Hematopoietic multipotent progenitor cell treated with erythropoietin and hydrocortisone succinate and interleukin-3 and kit ligand, for 6 days (in vitro differentiated cells): ENCODE results near the gene OSBP.
"Not testable (repeated sequence)": the region's sequence is repeated elsewhere in the genome, so short reads cannot be mapped to it uniquely, and the experiment has no call there.

Experiments
- DNase-seq: peaks from one replicate; pipeline ENCODE4 v3.0.0-alpha.2; 2015

OSBP gene

DNA sequence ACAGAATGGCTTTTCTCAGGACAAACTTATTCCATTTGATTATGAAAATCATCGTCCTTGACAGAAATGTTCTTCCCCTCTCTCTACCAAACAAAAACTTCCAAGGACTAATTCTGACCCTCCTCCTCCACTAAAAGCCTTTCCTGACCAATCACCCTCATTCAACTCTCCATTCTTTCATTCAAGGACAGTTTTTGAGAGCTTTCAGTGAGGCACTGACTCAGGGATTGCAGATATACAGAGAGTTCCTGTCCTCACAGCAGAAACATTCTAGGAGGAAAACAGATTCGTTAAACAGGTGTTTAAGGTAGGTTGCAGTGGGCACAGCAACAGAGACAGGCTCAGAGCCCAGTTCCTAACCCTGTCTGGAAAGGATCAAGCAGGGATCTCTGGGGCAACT is 62.7 kb downstream of the OSBP start:
- DNase-seq = peak; percentile 5

DNA sequence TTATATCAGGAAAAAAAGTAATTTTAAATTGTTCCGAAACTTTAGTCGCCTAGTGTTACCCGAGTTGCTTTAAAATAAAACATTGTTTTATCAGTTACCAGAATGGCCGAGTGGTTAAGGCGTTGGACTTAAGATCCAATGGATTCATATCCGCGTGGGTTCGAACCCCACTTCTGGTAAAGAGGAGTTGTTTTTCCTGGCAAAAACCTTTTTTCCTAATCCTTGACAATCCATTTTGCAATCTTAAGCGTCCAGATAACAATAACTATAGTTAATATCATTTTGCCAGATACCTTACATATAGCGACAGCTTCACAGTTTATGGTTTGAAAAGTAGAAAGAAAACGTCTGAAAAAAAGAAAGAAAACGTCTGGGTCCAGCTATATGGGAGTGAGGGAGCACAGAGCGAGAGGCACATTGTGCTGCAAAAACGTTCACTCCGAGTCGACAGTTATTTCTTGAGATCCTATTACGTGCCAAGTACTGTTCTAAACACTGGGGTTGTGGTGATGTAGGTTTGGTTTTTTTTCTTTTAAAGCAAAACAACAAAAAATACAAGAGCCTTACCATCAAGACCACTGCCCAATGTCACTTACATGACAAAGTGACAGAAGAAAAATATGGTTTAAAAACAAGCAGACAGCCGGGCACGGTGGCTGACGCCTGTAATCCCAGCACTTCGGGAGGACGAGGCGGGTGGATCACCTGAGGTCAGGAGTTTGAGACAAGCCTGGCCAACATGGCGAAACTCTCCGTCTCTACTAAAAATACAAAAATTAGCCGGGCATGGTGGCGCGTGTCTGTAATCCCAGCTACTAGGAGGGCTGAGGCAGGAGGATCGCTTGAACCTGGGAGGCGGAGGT is 63.7 kb downstream of the OSBP start:
- peak; percentile 88 for DNase-seq

DNA sequence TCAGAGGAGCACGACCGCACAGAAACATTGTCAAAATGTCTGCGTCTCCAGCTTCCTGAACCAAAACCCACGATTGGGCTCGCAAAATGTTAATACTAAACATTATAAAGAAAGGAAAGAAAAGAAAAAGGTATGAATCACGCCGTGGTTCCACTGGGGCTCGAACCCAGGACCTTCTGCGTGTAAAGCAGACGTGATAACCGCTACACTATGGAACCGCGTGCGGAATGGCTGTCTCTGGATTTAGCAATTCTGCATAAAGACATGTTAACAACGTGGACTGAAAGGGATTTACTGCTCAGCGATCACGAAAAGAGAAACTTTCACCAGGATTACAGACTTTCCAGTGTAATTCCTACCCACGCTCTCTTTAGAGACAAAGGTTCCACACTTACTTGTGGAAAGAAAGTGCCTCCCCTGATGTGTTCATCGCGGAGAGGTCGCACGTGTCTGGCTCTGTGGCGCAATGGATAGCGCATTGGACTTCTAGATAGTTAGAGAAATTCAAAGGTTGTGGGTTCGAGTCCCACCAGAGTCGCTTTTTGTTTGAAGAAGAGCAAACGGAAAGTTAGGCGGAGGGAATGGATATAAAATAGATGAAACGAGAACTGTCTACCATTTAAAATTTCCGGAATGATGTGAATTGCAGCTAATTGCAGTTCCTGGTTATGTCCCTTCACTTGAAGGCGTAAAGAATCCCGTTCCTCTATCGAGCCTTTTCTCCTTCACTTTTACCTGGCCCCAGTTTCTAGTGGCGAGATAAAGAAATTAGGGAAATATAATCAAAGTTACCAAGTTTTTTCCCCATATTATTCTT is 64.5 kb downstream of the OSBP start:
- DNase-seq = peak; percentile 96

DNA sequence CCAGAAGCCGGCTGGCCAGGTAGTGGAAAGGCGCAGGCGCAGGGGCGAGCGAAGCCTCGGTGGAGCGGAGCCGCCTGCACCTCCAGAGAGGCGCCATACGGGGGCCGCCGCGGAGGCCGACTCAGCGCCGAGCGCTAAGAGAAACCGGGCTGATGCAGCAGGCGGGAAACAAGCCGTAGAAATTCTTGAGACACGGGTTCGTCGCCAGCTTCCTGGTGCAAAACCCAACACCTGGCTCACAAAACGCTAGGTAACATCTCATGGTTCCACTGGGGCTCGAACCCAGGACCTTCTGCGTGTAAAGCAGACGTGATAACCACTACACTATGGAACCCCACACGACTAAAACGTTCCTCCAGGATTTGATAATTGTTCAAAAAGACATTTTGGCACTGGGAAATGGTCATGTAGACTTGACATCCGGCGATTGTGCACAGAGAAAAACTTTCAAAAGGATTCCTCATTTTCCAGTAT is 65.2 kb downstream of the OSBP start:
- peak; percentile 96 for DNase-seq

DNA sequence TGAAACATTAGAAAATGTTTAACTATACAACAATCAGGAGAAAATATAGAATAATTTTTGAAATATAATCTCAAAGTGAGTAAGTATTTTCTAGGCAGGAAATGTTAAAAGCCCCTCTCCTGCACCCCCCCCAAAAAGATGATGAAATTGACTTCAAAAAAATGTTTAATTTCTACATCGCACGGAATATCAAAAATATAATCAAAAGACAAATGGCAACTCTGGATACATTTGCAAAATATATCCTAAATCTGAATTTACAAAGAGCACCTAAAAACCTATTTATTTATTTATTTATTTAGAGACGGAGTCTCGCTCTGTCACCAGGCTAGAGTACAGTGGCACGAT is 67.3 kb downstream of the OSBP start:
- no peak for DNase-seq

DNA sequence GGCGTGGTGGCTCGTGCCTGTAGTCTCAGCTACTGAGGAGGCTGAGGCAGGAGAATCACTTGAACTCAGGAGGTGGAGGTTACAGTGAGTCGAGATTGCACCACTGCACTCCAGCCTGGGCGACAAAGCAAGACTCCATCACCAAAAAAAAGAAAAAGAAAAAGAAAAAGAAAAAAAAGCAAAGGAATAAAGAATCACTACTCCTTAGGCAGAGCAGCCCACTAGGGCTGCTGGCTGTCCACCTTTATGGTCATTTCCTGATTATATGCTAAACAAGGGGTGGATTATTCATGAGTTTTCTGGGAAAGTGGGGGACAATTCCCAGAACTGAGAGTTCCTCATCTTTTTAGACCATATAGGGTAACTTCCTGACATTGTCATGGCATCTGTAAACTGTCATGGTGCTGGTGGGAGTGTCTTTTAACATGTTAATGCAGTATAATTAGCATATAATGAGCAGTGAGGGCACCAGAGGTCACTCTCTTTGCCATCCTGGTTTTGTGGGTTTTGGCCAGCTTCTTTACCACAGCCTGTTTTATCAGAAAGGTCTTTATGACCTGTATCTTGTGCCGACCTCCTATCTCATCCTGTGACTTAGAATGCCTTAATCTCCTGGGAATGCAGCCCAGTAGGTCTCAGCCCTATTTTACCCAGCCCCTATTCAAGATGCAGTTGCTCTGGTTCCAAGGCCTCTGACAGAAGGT is 67.8 kb downstream of the OSBP start:
- DNase-seq = peak; percentile 82

DNA sequence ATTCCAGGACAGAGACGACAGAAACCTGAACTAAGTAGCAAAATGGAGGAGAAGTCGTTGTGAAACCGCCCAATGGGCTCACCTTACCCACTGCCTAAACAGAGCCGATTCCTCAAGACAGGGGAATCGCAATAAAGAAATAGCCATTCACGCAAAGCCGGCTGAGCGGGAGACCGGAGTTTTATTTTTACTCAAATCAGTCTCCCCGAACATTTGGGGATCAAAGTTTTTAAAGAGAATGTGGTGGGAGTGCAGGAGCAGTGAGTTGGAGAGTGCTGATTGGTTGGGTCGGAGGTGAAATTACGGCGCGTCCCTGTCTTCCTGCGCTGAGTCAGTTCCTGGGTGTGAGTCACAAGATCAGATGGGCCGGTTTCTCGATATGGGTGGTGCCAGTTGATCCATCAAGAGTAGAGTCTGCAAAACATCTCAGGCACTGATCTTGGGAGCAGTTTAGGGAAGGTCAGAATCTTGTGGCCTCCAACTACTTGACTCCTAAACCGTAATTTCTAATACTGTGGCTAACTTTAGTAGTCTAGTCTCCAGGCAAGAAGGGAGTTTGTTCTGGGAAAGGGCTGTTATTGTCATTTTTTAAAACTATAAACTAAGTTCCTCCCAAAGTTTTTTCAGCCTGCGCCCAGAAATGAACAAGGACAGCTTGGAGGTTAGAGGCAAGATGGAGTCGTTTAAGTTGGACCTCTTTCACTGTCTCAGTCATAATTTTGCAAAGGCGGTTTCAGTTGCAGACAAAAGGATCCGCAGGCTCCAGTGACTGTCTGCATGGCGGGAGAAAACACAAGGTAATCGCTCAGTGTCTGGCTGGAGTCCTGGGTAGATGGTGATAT is 70.2 kb downstream of the OSBP start:
- DNase-seq = peak; percentile 54

DNA sequence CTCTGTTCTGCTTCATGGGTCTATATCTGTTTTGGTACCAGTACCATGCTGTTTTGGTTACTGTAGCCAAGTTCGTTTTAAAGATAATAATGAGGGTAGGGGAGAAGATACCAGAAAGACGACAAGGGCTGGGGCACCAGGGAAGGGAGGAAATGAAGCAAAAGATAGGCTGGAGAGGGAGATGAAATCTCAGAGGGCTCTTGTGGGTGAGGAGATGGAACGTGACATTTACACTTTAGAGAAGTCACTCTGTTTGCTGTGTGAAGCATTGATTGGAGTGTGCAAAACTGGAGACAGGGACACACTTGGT is 70.8 kb downstream of the OSBP start:
- peak; percentile 6 for DNase-seq

DNA sequence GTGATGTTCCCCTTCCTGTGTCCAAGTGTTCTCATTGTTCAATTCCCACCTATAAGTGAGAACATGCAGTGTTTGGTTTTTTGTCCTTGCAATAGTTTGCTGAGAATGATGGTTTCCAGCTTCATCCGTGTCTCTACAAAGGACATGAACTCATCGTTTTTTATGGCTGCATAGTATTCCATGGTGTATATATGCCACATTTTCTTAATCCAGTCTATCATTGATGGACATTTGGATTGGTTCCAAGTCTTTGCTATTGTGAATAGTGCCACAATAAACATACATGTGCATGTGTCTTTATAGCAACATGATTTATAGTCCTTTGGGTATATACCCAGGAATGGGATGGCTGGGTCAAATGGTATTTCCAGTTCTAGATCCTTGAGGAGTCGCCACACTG is 71.9 kb downstream of the OSBP start:
- DNase-seq = not testable (repeated sequence)

DNA sequence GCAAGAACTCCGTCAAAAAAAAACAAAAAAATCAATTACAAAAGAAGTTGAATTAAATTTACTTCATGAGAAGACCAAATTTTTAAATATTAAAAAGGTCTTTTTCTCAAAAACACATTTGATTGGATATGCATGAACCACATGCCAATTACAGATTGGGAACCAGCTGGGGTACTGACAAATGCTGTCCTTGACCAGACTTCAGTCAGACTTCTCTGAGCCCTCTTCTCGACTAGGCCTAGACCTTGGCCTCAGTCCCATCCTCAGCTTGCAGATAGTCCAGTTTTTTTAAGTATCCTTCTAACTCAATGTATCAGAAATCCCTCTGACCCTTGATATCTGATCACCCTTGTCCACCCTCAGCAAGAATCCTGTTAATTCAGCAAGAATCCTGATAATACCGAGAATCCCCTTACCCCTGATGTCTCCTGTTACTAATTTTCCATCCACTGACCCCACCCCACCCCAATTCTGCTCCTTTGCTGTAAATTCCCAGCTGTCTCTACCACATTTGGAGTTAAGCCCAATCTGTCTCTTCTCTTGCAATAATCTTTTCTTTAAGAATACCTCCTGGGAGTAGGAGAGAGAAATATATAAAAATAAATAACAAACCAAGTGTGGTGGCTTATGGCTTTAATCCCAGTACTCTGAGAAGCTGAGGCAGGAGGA is 73.3 kb downstream of the OSBP start:
- DNase-seq = no peak

DNA sequence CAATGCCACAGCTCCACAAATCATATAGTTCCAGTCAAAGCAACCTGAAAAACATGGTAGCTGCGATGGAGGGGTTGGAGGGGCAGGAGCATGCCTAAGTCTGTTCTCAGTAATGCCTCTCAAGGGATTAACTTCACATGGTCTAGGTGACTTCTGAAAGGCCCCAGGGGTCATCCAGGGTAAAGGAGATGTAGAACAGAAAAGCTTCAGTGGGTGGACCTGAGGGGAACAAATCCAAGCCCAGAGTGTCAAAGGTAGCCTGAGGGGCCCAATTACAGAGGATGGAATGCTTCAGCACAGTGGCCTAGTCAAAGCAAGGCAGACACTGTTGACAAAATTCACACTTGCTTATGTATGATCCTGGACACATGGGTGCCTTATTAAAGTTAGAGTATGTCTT is 80.9 kb downstream of the OSBP start:
- DNase-seq = no peak

DNA sequence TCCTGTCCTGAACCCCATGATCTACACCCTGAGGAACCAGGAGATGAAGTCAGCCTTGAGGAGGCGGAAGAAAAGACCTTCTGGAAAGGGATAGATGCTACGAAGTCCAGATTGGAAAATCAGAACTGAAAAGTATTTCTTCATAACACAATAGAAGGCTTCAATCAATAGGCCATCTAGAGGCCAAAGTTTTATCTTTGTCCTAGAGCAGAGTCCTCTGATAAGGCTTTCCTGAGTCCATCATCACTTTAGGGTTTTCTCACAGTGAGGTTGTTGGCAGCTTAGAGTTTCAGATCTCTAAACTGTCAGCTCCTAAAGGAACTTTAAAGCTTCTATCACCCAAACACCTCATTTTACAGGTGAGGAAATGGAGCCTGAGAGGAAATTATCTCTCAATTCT is 83.0 kb downstream of the OSBP start:
- DNase-seq = no peak

DNA sequence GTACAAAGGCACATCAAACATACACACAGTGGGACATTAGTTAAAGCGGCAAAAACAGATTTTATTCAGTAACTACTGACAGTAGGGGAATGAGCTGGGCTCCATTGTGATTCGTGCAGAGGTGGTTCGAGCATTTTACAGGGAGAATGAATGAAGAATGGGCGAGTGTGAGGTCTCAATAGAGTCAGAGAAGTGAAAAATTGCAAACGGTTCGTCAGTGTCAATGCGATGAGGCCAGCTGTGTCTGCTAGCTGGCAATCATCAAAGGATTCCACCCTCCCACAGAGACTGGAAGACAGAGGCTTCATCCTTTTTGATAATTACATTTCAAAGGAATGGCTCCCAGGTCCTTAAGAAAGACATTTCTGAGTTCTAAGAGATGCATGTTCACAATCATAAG is 86.9 kb downstream of the OSBP start:
- DNase-seq = no peak
